Type B pancreatic cell (in vitro differentiated cells): Measurements from ENCODE around the gene PMPCA. TPM values are rescaled to one million over a fixed set of nuclear protein-coding genes. Genes with fewer than 3 reads are reported as not detected.

Source experiments
- DNase-seq: peaks from one replicate; pipeline ENCODE4 v3.0.0; 2021; ENCODE audit warnings: mixed read lengths; ENCODE audit not compliant: unreplicated experiment; ENCODE audit errors: extremely low spot score
- H3K27ac Mint-ChIP-seq: 2 replicates; pipeline ENCODE4 v1.8.0; 2021; ENCODE audit warnings: mild to moderate bottlenecking, mixed read lengths
- H3K27me3 Mint-ChIP-seq: 2 replicates; pipeline ENCODE4 v1.8.0; 2021; ENCODE audit warnings: mixed read lengths
- H3K36me3 Mint-ChIP-seq: 2 replicates; pipeline ENCODE4 v1.8.0; 2021; ENCODE audit warnings: mixed read lengths
- H3K4me1 Mint-ChIP-seq: one replicate; pipeline ENCODE4 v1.8.0; 2021; ENCODE audit warnings: mixed read lengths; ENCODE audit not compliant: unreplicated experiment
- H3K4me3 Mint-ChIP-seq: 2 replicates; pipeline ENCODE4 v1.8.0; 2021; ENCODE audit warnings: mild to moderate bottlenecking, mixed read lengths
- H3K9me3 Mint-ChIP-seq: 2 replicates; pipeline ENCODE4 v1.8.0; 2021; ENCODE audit warnings: mixed read lengths
- CTCF ChIP-seq: fragments of 200-600 bp; sonication (generic); conservative IDR thresholded peaks from 2 replicates; pipeline ENCODE4 v1.5.0; 2021; ENCODE audit warnings: antibody characterized with exemption, mild to moderate bottlenecking
- total RNA-seq: library from RNA; stranded (reverse); gene quantifications from 2 replicates; pipeline ENCODE4 v1.2.1, GENCODE V29; 2021; ENCODE audit warnings: low replicate concordance

Gene PMPCA
- total RNA-seq, 1 donor from 2014 or later: 68.1 TPM

- no peaks in the 10 kb centered on the region for H3K9me3 Mint-ChIP-seq
- H3K27ac Mint-ChIP-seq: peak within 1 kb of the TSS; percentile 70
- H3K27me3 Mint-ChIP-seq: no peaks in the 10 kb centered on the region
- peak within 1 kb of the TSS; percentile 89 for H3K4me3 Mint-ChIP-seq
- H3K36me3 Mint-ChIP-seq: no peaks in the 10 kb centered on the region
- peaks cover 6% of the 10 kb centered on the region for H3K4me1 Mint-ChIP-seq
- TF ChIP-seq CTCF: peak; percentile 99
- DNase-seq: peak; percentile 97
Measured at GRCh38 chr9:136363106-136363948, 47.1 kb upstream of the PMPCA start, which contains the start of gene DNLZ. TSS of gene DNLZ (minus strand) at chr9:136363744. CDS start at chr9:136363714, 30 bp downstream.

GRCh38 chr9:136363949-136364748 lies 46.3 kb upstream of the PMPCA start:
- Mint-ChIP-seq H3K4me3 (no peak overlapping the region), H3K4me1 (peaks cover 6% of the 10 kb centered on the region), H3K9me3 (no peaks in the 10 kb centered on the region), H3K27ac (no peak overlapping the region), H3K36me3 (no peaks in the 10 kb centered on the region), H3K27me3 (no peaks in the 10 kb centered on the region)
- peak; percentile 16 for TF ChIP-seq CTCF
- no peak for DNase-seq

GRCh38 chr9:136364942-136365774 lies 45.3 kb upstream of the PMPCA start:
- no peak for TF ChIP-seq CTCF
- DNase-seq: no peak
- Mint-ChIP-seq H3K27ac (no peak overlapping the region), H3K36me3 (no peaks in the 10 kb centered on the region), H3K4me1 (peaks cover 6% of the 10 kb centered on the region), H3K4me3 (no peak overlapping the region), H3K27me3 (no peaks in the 10 kb centered on the region), H3K9me3 (no peaks in the 10 kb centered on the region)

- Mint-ChIP-seq H3K4me1 (peaks cover 6% of the 10 kb centered on the region), H3K4me3 (peak overlapping the region; percentile 51), H3K36me3 (no peaks in the 10 kb centered on the region), H3K27ac (no peak overlapping the region), H3K27me3 (no peaks in the 10 kb centered on the region), H3K9me3 (no peaks in the 10 kb centered on the region)
- no peak for TF ChIP-seq CTCF
- no peak for DNase-seq
Measured at GRCh38 chr9:136365775-136366222, 44.7 kb upstream of the PMPCA start.

- no peak overlapping the region for H3K27ac Mint-ChIP-seq
- no peak for TF ChIP-seq CTCF
- H3K4me1 Mint-ChIP-seq: peaks cover 6% of the 10 kb centered on the region
- no peaks in the 10 kb centered on the region for H3K36me3 Mint-ChIP-seq
- H3K27me3 Mint-ChIP-seq: no peaks in the 10 kb centered on the region
- no peak overlapping the region for H3K4me3 Mint-ChIP-seq
- no peaks in the 10 kb centered on the region for H3K9me3 Mint-ChIP-seq
- no peak for DNase-seq
Measured at GRCh38 chr9:136366826-136367225, 43.6 kb upstream of the PMPCA start.
